ENCODE measurements around the gene ITGB4.

The ITGB4 gene

DNA sequence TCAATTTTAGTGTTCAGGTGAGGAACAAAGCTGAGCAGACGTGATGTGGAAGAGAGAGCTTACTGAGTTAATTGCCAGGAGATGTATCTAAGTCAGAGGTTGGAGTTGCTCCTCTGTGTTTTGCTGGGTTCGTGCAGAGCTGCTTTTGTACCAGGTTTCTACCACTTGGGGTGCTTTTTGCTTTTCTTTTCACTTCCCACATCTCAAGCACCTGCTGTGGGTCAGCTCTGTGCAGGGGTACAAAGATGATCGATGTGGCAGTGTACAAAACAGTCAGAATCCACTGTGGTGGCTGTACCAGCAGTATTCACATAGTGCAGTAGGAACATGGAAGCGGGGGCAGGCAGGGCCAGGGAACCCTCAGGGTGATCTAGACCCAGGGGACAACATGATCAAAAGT, 78.1 kb downstream of the ITGB4 start:
- CTCF ChIA-PET, result interaction anchor here (0.9 to 2.7 kb wide), 9 partner anchors 9 to 211 kb away, joined by 3 to 14 read pairs (median 4); no protein-coding TSS in a partner anchor
- no peak for DNase-seq
- Histone ChIP-seq H3K36me3 (ENCODE audit: control insufficient read depth in 4 of 4, insufficient read depth in 4 of 4, low read length in 3 of 4) (peaks cover 13 to 35% (median 23%) of the 10 kb centered on the region in 4 experiments), H3K9me3 (ENCODE audit: control extremely low read depth in 1 of 5, control insufficient read depth in 4 of 5, insufficient read depth in 2 of 5, low read depth in 1 of 5, low read length in 4 of 5) (no peaks in the 10 kb centered on the region), H3K4me1 (ENCODE audit: control extremely low read depth in 1 of 4, control insufficient read depth in 4 of 4, insufficient read depth in 4 of 4, low read length in 3 of 4) (peaks cover 0 to 7% (median 0%) of the 10 kb centered on the region in 4 experiments), H3K4me3 (ENCODE audit: control insufficient read depth in 1 of 7, extremely low read depth in 1 of 7, insufficient read depth in 4 of 7, low read depth in 2 of 7, low read length in 6 of 7) (no peak overlapping the region), H3K27ac (ENCODE audit: insufficient read depth in 1 of 2, low read depth in 1 of 2, low read length in 2 of 2, poor library complexity in 1 of 2, severe bottlenecking in 2 of 2) (no peak overlapping the region), H3K27me3 (replicated peaks in 2 of 5; ENCODE audit: control insufficient read depth in 4 of 5, insufficient read depth in 5 of 5, low read length in 4 of 5) (no peaks in the 10 kb centered on the region)
- WGBS (ENCODE audit: insufficient coverage), result 95% methylated on average over 3 of the region's 4 CpGs
- POLR2A ChIA-PET, result no interaction called here

DNA sequence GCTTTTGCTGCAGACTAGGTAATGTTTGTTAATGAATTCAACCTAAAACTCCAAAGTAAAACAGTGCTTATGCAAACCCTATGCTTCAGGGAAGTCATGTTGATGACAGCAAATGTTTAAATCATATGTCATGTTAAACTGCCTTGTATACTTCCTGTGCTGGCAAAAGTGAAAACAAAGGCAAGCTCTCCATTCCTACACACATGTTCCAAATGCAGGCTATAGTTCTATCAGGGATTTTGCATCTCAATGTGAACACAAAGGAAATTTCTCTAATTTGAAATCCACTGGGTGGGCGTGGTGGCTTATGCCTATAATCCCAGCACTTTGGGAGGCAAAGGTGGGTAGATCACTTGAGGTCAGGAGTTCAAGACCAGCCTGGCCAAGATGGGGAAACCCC, 82.6 kb downstream of the ITGB4 start:
- Histone ChIP-seq H3K27ac (ENCODE audit: insufficient read depth in 1 of 2, low read depth in 1 of 2, low read length in 2 of 2, poor library complexity in 1 of 2, severe bottlenecking in 2 of 2) (no peak overlapping the region), H3K9me3 (ENCODE audit: control extremely low read depth in 1 of 5, control insufficient read depth in 4 of 5, insufficient read depth in 2 of 5, low read depth in 1 of 5, low read length in 4 of 5) (no peaks in the 10 kb centered on the region), H3K36me3 (ENCODE audit: control insufficient read depth in 4 of 4, insufficient read depth in 4 of 4, low read length in 3 of 4) (peaks cover 6 to 23% (median 9%) of the 10 kb centered on the region in 4 experiments), H3K4me3 (ENCODE audit: control insufficient read depth in 1 of 7, extremely low read depth in 1 of 7, insufficient read depth in 4 of 7, low read depth in 2 of 7, low read length in 6 of 7) (no peak overlapping the region), H3K27me3 (replicated peaks in 2 of 5; ENCODE audit: control insufficient read depth in 4 of 5, insufficient read depth in 5 of 5, low read length in 4 of 5) (no peaks in the 10 kb centered on the region), H3K4me1 (ENCODE audit: control extremely low read depth in 1 of 4, control insufficient read depth in 4 of 4, insufficient read depth in 4 of 4, low read length in 3 of 4) (peaks cover 0 to 7% (median 0%) of the 10 kb centered on the region in 4 experiments)
- CTCF ChIA-PET, result interaction anchor here (0.8 to 1.6 kb wide), 7 partner anchors 12 to 51 kb away, joined by 3 to 4 read pairs (median 4); partner anchors contain the start of gene WBP2
- DNase-seq, result peak in 2 of 3 donors; percentile 11 to 14
- WGBS (ENCODE audit: insufficient coverage), result 100% methylated on average over 1 of the region's 1 CpG
- POLR2A ChIA-PET, result interaction anchor here (1.1 kb wide), 1 partner anchor 18 kb away, joined by 3 read pairs; no protein-coding TSS in a partner anchor

DNA sequence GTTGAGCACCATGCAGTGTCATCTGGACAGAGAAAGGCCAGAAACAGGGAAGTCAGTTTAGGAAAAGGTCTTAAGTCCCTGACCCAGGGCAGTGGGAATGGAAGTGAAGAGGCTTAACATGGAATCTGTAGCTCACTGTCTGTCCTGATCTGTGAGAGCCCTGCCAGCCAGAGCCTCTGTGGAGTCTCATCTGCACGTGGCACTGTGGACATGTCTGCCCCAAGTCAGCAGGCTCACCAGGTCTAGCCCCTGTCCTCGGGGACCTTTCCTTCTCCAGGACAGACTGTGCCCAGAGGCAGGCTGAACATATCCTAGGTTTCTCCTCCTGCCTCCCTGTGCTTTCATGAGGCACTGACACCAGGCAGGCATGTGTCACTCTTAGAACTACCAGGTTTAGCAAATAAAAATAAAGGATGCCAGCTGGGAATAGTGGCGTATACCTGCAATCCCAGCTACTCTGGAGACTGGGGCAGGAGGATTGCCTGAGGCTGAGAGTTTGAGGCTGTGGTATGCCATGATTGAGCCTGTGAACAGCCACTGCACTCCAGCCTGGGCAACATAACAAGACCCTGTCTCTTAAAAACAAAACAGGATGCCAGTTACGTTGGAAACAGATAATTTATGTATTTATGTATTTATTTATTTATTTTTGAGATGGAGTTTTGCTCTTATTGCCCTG, 85.7 kb downstream of the ITGB4 start:
- no peak for DNase-seq
- H3K36me3 ChIP-seq (ENCODE audit: control insufficient read depth in 4 of 4, insufficient read depth in 4 of 4, low read length in 3 of 4), result peaks cover 2 to 34% (median 23%) of the 10 kb centered on the region in 4 experiments
- WGBS (ENCODE audit: insufficient coverage), result 97% methylated on average over 3 of the region's 4 CpGs
- ChIA-PET CTCF (interaction anchor here (0.7 to 1.6 kb wide), 7 partner anchors 7 to 53 kb away, joined by 3 to 4 read pairs (median 4); partner anchors contain the start of gene GALK1), POLR2A (interaction anchor here (0.9 kb wide), 1 partner anchor 27 kb away, joined by 3 read pairs; no protein-coding TSS in a partner anchor)
- H3K9me3 ChIP-seq (ENCODE audit: control extremely low read depth in 1 of 5, control insufficient read depth in 4 of 5, insufficient read depth in 2 of 5, low read depth in 1 of 5, low read length in 4 of 5), result no peaks in the 10 kb centered on the region
- no peaks in the 10 kb centered on the region for H3K27me3 ChIP-seq (replicated peaks in 2 of 5; ENCODE audit: control insufficient read depth in 4 of 5, insufficient read depth in 5 of 5, low read length in 4 of 5)
- H3K4me3 ChIP-seq (ENCODE audit: control insufficient read depth in 1 of 7, extremely low read depth in 1 of 7, insufficient read depth in 4 of 7, low read depth in 2 of 7, low read length in 6 of 7), result no peak overlapping the region
- H3K27ac ChIP-seq (ENCODE audit: insufficient read depth in 1 of 2, low read depth in 1 of 2, low read length in 2 of 2, poor library complexity in 1 of 2, severe bottlenecking in 2 of 2), result no peak overlapping the region
- H3K4me1 ChIP-seq (ENCODE audit: control extremely low read depth in 1 of 4, control insufficient read depth in 4 of 4, insufficient read depth in 4 of 4, low read length in 3 of 4), result peaks cover 0 to 7% (median 0%) of the 10 kb centered on the region in 4 experiments

Data from common myeloid progenitor, CD34-positive (primary cell).